GM23338 (cell line): ENCODE data around the gene GLT6D1.

ENCODE experiments used
- ZNF462 ChIP-seq: fragments of 250-450 bp; sonication (Bioruptor Pico); IDR thresholded peaks from 2 replicates; pipeline ENCODE4 v1.5.0; 2020; ENCODE audit warnings: mild to moderate bottlenecking, moderate library complexity
- TF ChIP-seq, protein P1 (sequence below), 2 experiments: fragments of 200-600 bp in 1 of 2; sonication (generic) in 1 of 2; conservative IDR thresholded peaks; 2 replicates each; pipeline versions ENCODE4 v1.5.1 to v1.6.1; 2016 to 2017; ENCODE audit warnings: antibody characterized with exemption in 2 of 2, low read depth in 2 of 2, mild to moderate bottlenecking in 2 of 2, moderate library complexity in 1 of 2

DNA sequence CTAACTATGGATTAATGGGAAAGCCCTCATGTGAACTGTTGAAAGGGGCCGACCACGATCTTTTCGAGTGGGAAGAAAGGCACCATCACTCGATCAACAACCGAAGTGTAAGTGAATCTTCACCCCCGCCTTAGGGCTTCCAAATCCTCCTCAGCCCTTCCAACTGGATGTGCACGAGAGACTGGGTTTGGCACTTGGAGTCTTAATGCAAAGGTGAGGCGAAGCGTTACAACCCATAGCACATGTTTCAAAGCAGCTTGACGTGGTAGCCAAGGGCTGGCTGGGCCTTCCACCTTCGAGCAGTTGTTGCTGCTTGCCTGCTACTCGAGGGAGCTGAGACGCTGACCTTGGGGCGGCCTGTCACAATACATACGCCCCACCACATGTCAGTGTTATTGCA is 18.1 kb upstream of the GLT6D1 start:
- TF ChIP-seq, protein P1, sequence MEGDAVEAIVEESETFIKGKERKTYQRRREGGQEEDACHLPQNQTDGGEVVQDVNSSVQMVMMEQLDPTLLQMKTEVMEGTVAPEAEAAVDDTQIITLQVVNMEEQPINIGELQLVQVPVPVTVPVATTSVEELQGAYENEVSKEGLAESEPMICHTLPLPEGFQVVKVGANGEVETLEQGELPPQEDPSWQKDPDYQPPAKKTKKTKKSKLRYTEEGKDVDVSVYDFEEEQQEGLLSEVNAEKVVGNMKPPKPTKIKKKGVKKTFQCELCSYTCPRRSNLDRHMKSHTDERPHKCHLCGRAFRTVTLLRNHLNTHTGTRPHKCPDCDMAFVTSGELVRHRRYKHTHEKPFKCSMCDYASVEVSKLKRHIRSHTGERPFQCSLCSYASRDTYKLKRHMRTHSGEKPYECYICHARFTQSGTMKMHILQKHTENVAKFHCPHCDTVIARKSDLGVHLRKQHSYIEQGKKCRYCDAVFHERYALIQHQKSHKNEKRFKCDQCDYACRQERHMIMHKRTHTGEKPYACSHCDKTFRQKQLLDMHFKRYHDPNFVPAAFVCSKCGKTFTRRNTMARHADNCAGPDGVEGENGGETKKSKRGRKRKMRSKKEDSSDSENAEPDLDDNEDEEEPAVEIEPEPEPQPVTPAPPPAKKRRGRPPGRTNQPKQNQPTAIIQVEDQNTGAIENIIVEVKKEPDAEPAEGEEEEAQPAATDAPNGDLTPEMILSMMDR (conservative IDR thresholded peaks at IDR 0.05; ENCODE audit: low read depth in 2 of 2): no peak
- no peak for TF ChIP-seq ZNF462 (CRISPR knock-in tag)
